Stimulated activated CD4-positive, alpha-beta T cell treated with anti-CD3 and anti-CD28 coated beads, Interleukin-4, amount 100 ng/mL, for 1 hour (primary cell): ENCODE data around the gene SLFN5.
A peak's percentile ranks its signal among the peaks of the same experiment; 100 is the strongest.
"Not testable (repeated sequence)": the region's sequence is repeated elsewhere in the genome, so short reads cannot be mapped to it uniquely, and the experiment has no call there.

Experiments
- DNase-seq: peaks from one replicate; pipeline ENCODE4 v3.0.0-alpha.2; 2020

SLFN5 gene

DNA sequence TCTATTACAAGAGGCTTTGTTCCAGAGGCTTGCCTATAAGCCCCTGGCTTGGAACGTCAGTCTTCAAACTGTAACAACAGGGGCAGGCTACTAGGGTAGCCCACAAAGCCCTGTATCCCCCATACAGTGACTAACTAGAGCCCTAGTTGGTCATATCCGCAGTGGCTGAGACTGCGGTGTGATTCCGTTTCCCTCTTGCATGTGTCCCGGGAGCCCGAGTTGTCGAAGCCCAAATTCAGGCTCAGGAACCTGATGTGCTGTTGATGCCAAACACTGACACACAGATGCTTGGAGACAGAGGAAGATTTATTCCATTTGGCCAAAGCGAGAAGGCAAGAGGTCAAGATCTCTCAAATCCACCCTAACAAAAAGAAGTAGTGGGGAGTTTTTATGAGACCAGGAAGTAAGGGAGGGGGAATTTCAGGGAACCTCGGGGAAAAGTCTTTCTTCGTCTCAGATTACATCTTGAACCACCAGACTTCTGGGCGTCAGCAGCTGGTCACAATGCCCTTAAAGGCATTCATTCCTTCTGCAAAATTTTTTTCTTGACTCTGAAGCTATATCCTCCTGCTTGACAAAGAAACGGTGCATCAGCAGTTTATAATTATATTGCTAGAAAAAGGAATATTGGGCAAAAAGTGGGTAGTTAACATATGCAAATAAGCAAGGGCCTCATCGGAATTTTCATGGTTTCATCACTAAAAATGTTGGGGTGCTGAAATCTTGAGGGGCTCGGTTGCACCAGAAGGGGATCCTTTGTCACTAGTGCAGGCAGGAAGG, 879 bp downstream of the SLFN5 start:
- peak; percentile 35 for DNase-seq

DNA sequence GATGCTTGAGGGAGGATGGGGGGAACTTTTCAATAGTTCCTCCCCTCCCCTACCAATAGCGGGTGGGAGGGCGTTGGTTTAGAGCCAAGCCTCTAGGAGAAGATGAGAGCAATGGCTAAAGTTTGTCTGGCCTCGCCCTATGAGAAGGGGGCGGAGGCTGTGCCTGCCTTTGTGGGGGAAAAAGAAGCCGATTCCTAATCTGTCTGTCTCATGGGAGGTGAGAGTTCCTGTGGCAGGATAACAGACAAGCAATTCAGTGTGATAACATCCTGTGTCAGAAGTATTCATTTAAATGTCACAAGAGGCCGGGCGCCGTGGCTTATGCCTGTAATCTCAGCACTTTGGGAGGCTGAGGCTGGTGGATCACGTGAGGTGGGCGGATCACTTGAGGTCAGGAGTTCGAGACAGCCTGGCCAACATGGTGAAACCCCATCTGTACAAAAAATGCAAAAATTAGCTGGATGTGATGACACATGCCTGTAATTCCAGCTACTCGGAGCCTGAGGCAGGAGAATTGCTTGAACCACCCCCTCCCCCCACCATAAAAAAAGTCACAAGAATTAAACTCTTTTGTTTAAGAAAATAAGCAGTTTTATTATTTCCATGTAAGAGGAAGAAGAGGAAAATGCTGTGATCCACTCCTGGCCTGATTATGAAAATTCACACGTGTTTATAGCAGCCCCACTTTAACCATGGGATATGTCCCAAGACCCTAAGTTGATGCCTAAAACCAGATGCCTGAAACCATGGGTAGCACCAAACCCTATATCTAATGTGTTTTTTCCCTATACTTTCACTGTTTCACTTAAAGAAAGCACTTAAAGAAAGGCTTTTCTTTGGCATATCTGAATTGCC, 1.7 kb downstream of the SLFN5 start:
- DNase-seq = peak; percentile 81

DNA sequence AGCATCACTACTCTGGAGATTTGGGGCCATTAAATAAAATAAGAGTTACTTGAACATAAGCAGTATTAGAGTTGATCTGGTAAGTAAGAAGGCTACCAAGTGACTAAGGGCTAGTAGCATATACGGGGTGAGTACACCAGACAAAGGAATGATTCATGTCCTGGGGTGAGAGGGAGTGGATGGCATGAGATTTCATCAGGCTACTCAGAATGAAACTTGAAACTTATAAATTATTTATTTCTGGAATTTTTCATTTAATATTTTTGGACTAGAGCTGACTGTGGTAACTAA, 2.3 kb downstream of the SLFN5 start:
- DNase-seq = no peak

GRCh38 chr17:35252651-35253050, 9.8 kb downstream of the SLFN5 start:
- no peak for DNase-seq

GRCh38 chr17:35254107-35254773, 11.4 kb downstream of the SLFN5 start:
- DNase-seq = no peak

GRCh38 chr17:35255316-35255715, 12.4 kb downstream of the SLFN5 start:
- no peak for DNase-seq

DNA sequence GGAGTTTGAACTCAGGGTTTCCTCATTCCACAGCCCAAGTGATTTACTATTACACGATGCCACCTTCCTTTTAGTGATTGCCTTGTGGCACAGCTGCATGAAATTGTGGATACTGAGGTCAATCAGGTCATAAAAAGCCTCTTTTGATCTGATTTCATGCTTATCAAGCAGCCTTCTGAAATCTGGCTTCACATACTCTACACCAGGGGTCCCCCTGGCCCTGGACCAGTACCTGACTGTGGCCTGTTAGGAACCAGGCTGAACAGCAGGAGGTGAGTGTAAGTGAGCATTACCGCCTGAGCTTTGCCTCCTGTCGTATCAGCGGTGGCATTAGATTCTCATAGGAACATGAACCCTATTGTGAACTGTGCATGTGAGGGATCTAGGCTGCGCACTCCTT, 13.8 kb downstream of the SLFN5 start:
- no peak for DNase-seq

DNA sequence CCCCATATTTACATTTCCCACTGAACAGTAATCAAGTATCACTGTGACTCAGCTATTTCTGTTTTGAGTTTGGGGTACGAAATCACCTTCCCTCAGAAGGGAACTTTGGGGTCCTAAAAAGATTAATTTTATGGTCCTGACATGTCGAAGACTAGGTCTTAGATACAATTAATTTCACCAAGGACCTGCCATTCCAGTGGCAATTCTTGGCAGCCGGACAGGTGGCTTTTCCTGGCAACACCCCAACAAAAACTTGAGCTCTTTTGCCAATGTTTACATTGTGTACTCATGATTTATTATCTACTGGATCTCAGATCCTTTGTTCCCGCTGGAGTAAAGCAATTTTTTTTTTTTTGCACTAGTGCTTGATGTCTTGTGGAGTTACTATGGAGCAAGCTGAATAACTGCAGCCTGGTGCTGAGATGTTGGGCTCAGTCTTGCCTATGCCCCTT, 14.4 kb downstream of the SLFN5 start:
- DNase-seq = no peak

- no peak for DNase-seq
These were observed 16.1 kb downstream of the SLFN5 start for GRCh38 chr17:35259001-35259400.

DNA sequence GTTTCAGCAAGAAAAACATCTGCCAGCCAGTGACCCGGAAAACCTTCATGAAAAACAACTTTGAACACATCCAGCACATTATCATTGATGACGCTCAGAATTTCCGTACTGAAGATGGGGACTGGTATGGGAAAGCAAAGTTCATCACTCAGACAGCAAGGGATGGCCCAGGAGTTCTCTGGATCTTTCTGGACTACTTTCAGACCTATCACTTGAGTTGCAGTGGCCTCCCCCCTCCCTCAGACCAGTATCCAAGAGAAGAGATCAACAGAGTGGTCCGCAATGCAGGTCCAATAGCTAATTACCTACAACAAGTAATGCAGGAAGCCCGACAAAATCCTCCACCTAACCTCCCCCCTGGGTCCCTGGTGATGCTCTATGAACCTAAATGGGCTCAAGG, 22.2 kb downstream of the SLFN5 start:
- DNase-seq = no peak

DNA sequence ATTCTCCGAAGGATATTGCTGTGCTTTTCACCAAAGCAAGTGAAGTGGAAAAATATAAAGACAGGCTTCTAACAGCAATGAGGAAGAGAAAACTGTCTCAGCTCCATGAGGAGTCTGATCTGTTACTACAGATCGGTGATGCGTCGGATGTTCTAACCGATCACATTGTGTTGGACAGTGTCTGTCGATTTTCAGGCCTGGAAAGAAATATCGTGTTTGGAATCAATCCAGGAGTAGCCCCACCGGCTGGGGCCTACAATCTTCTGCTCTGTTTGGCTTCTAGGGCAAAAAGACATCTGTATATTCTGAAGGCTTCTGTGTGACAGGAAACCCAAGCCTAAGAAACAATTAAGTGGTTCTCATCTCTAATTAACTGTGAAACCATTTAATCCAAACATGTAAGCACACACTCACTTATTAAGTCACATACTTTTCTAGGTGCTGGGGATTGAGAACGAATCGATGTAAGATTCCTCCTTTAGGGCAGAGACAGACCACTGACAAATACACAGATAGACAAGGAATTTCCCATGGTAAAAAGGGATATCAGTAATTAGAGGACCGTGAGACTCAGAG, 22.8 kb downstream of the SLFN5 start:
- DNase-seq = no peak

GRCh38 chr17:35274167-35275066, 31.5 kb downstream of the SLFN5 start:
- DNase-seq = not testable (repeated sequence)

DNA sequence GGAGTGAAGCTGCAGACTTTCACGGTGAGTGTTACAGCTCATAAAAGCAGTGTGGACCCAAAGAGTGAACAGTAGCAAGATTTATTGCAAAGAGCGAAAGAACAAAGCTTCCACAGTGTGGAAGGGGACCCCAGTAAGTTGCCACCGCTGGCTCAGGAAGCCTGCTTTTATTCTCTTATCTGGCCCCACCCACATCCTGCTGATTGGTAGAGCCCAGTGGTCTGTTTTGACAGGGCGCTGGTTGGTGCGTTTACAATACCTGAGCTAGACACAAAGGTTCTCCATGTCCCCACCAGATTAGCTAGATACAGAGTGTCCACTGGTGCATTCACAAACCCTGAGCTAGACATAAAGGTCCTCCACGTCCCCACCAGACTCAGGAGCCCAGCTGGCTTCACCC, 35.6 kb downstream of the SLFN5 start:
- not testable (repeated sequence) for DNase-seq

DNA sequence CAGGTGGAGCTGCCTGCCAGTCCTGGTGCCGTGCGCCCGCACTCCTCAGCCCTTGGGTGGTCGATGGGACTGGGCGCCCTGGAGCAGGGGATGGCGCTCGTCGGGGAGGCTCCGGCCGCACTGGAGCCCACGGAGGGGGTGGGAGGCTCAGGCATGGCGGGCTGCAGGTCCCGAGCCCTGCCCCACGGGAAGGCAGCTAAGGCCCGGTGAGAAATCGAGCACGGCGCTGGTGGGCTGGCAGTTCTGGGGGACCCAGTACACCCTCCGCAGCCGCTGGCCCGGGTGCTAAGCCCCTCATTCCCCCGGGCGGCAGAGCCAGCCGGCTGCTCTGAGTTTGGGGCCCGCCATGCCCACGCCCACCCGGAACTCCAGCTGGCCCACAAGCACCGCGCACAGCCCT, 36.0 kb downstream of the SLFN5 start:
- DNase-seq = not testable (repeated sequence)

- DNase-seq = no peak
These were observed 40.9 kb downstream of the SLFN5 start for GRCh38 chr17:35283767-35284166.

- DNase-seq = no peak
These were observed 42.1 kb downstream of the SLFN5 start for GRCh38 chr17:35284955-35285354.

GRCh38 chr17:35286120-35286781, 43.4 kb downstream of the SLFN5 start:
- DNase-seq = no peak

GRCh38 chr17:35287286-35287811, 44.5 kb downstream of the SLFN5 start:
- DNase-seq = no peak

DNA sequence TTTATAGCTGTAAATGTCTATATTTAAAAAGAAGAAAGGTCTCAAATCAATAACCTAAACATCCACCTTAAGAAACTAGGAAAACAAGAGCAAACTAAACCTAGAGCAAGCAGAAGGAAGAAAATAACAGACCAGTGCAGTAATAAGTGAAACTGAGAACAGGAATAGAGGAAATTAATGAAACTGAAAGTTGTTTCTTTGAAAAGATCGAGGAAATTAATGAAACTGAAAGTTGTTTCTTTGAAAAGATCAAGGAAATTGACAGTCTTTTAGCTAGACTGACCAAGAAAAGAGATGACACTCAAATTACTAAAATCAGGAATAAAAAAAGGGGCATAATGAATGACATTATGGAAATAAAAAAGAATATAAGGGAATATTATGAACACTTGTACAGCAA, 46.4 kb downstream of the SLFN5 start:
- no peak for DNase-seq

DNA sequence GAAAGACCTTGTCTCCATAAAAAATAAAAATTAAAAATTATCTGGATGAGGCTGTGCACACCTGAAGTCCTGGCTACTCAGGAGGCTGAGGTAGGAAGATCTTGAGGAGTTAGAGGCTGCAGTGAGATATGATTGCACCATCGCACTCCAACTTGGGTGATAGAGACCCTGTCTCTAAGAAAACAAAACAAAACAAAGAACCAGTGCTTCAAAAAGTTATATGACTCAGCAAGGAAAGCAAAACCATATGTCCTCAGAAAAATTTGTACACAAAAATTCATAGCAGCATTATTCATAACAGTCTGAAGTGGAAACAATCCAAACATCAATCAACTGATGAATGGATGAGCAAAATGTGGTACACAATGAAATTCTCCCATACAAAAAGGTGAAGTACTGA, 48.9 kb downstream of the SLFN5 start:
- DNase-seq = no peak

- DNase-seq = no peak
These were observed 50.4 kb downstream of the SLFN5 start for GRCh38 chr17:35293151-35293847.
